WTC11 (cell line): ENCODE measurements around the gene ABL1. TPM values are rescaled to one million over a fixed set of nuclear protein-coding genes. Genes with fewer than 3 reads are reported as not detected.

Experiments used
- ATAC-seq: fragments of 200-7000 bp; cut with Tn5 transposase; 2 replicates; pipeline ENCODE4 v1.10.0; 2021; ENCODE audit warnings: mild to moderate bottlenecking, moderate library complexity
- CTCF ChIA-PET: fragments of 300-600 bp; sonication (Branson Sonifier 250); formaldehyde crosslinking; loops from one replicate; lab custom pipeline; 2021; ENCODE audit warnings: antibody characterized with exemption; lab: Charles Lee
- POLR2A ChIA-PET: fragments of 350-600 bp; sonication (Branson Sonifier 250); formaldehyde crosslinking; loops from one replicate; lab custom pipeline; 2021; ENCODE audit warnings: antibody characterized with exemption; lab: Charles Lee
- DNase-seq: peaks from one replicate; pipeline ENCODE4 v3.0.0; 2021; ENCODE audit warnings: low spot score
- H3K27ac Mint-ChIP-seq: 2 replicates; pipeline ENCODE4 v1.8.0; 2021; ENCODE audit warnings: mixed read lengths
- H3K27me3 Mint-ChIP-seq: 2 replicates; pipeline ENCODE4 v1.8.0; 2021; ENCODE audit warnings: low read depth, mild to moderate bottlenecking, moderate library complexity, mixed read lengths
- H3K36me3 Mint-ChIP-seq: 2 replicates; pipeline ENCODE4 v1.8.0; 2021; ENCODE audit warnings: mixed read lengths
- H3K4me1 Mint-ChIP-seq: 2 replicates; pipeline ENCODE4 v1.8.0; 2022; ENCODE audit warnings: mixed read lengths
- H3K4me3 Mint-ChIP-seq: 2 replicates; pipeline ENCODE4 v1.8.0; 2021; ENCODE audit warnings: mild to moderate bottlenecking, moderate library complexity, mixed read lengths
- H3K9me3 Mint-ChIP-seq: 2 replicates; pipeline ENCODE4 v1.8.0; 2021; ENCODE audit warnings: mixed read lengths
- ETV6 ChIP-seq: sonication (generic); formaldehyde crosslinking; IDR thresholded peaks from 2 replicates; pipeline ENCODE4 v1.8.1; 2022; ENCODE audit warnings: mild to moderate bottlenecking, missing genetic modification reagents
- FOXP1 ChIP-seq: sonication (generic); formaldehyde crosslinking; IDR thresholded peaks from 2 replicates; pipeline ENCODE4 v1.8.0; 2022; ENCODE audit warnings: missing genetic modification reagents, mild to moderate bottlenecking, moderate library complexity, borderline replicate concordance
- GTF2I ChIP-seq: fragments of 250-450 bp; sonication (Bioruptor Pico); conservative IDR thresholded peaks from 2 replicates; pipeline ENCODE4 v1.4.0; 2021; ENCODE audit warnings: mild to moderate bottlenecking
- JAZF1 ChIP-seq: fragments of 250-450 bp; sonication (Bioruptor Pico); IDR thresholded peaks from 2 replicates; pipeline ENCODE4 v1.9.0; 2021; ENCODE audit warnings: moderate library complexity, mild to moderate bottlenecking, inconsistent platforms
- SMAD3 ChIP-seq: sonication (generic); formaldehyde crosslinking; IDR thresholded peaks from 2 replicates; pipeline ENCODE4 v1.8.0; 2022; ENCODE audit warnings: missing genetic modification reagents, mild to moderate bottlenecking, borderline replicate concordance
- SOX15 ChIP-seq: fragments of 250-450 bp; sonication (Bioruptor Pico); IDR thresholded peaks from 2 replicates; pipeline ENCODE4 v1.9.0; 2021; ENCODE audit warnings: mild to moderate bottlenecking
- TCF7 ChIP-seq: sonication (generic); formaldehyde crosslinking; IDR thresholded peaks from 2 replicates; pipeline ENCODE4 v1.8.0; 2022; ENCODE audit warnings: mild to moderate bottlenecking, low read depth, missing genetic modification reagents, moderate library complexity
- TEAD1 ChIP-seq: sonication (generic); formaldehyde crosslinking; IDR thresholded peaks from 2 replicates; pipeline ENCODE4 v1.8.0; 2022; ENCODE audit warnings: mild to moderate bottlenecking, missing genetic modification reagents
- ZNF263 ChIP-seq: sonication (generic); formaldehyde crosslinking; IDR thresholded peaks from 2 replicates; pipeline ENCODE4 v1.8.1; 2022; ENCODE audit warnings: low read depth, mild to moderate bottlenecking, moderate library complexity, missing genetic modification reagents
- ZNF396 ChIP-seq: fragments of 250-450 bp; sonication (Bioruptor Pico); IDR thresholded peaks from 2 replicates; pipeline ENCODE4 v1.8.0; 2021; ENCODE audit warnings: mild to moderate bottlenecking, moderate library complexity, borderline replicate concordance
- ZNF423 ChIP-seq: fragments of 250-450 bp; sonication (Bioruptor Pico); IDR thresholded peaks from 2 replicates; pipeline ENCODE4 v2.1.2; 2022; ENCODE audit warnings: mild to moderate bottlenecking, moderate library complexity
- total RNA-seq: library from RNA; stranded (reverse); gene quantifications from 3 replicates; pipeline ENCODE4 v1.2.3, GENCODE V29; 2021
- TF ChIP-seq, protein P1 (sequence below): sonication (generic); formaldehyde crosslinking; IDR thresholded peaks from 2 replicates; pipeline ENCODE4 v1.8.0; 2022; ENCODE audit warnings: mild to moderate bottlenecking, missing genetic modification reagents
- TF ChIP-seq, protein P2 (sequence below): sonication (generic); formaldehyde crosslinking; IDR thresholded peaks from 2 replicates; pipeline ENCODE4 v1.8.1; 2022; ENCODE audit warnings: mild to moderate bottlenecking, missing genetic modification reagents, moderate library complexity, borderline replicate concordance
- TF ChIP-seq, protein P3 (sequence below): fragments of 250-450 bp; sonication (Bioruptor Pico); IDR thresholded peaks from 2 replicates; pipeline ENCODE4 v2.1.2; 2022; ENCODE audit warnings: mild to moderate bottlenecking, moderate library complexity
- TF ChIP-seq, protein P4 (sequence below): sonication (generic); formaldehyde crosslinking; IDR thresholded peaks from 2 replicates; pipeline ENCODE4 v1.8.1; 2022; ENCODE audit warnings: low read depth, mild to moderate bottlenecking, moderate library complexity, missing genetic modification reagents, borderline replicate concordance
- TF ChIP-seq, protein P5 (sequence below): sonication (generic); formaldehyde crosslinking; IDR thresholded peaks from 2 replicates; pipeline ENCODE4 v1.8.1; 2023; ENCODE audit warnings: mild to moderate bottlenecking, missing genetic modification reagents
- TF ChIP-seq, protein P6 (sequence below): sonication (generic); formaldehyde crosslinking; conservative IDR thresholded peaks from 2 replicates; pipeline ENCODE4 v1.8.1; 2022; ENCODE audit warnings: mild to moderate bottlenecking, missing genetic modification reagents
- TF ChIP-seq, protein P7 (sequence below): fragments of 250-450 bp; sonication (Bioruptor Pico); IDR thresholded peaks from 2 replicates; pipeline ENCODE4 v1.9.0; 2021; ENCODE audit warnings: mild to moderate bottlenecking

The ABL1 gene
- total RNA-seq, 1 experiment from 2014 or later: 104 TPM

DNA sequence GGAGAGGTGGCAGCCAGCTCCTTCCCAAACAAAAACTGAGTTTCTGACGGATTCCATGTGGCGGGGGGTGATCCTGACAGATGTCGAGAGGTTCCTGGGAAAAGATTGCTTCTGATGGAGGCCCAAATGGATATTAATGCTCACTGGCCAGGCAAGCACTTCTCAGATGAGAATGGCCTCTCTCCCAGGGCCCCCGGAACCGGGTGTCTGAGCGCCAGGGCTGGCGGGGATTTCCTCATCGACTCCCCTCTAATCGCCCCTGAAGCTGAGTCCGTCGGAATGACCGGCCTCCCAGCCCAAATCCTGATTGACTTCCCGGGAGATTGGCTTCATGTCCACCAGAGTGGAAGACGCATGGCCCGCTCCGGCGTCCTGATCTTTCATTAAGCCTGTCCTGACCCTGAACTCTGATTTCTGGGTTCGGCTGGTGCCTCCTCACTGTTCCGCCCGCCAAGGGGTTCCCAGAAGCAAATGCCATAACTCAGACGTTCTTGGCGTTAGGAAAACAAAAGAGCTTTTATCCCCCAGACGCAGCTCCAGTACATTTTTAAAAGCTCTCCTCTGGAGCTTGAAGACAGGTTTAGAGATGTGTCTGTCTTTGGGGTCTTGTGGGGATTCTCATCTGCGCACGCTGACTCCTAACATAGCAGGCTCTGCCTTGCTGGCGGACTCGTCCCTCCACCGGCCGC lies 86.4 kb downstream of the ABL1 start (continued):
- TF ChIP-seq, protein P1, sequence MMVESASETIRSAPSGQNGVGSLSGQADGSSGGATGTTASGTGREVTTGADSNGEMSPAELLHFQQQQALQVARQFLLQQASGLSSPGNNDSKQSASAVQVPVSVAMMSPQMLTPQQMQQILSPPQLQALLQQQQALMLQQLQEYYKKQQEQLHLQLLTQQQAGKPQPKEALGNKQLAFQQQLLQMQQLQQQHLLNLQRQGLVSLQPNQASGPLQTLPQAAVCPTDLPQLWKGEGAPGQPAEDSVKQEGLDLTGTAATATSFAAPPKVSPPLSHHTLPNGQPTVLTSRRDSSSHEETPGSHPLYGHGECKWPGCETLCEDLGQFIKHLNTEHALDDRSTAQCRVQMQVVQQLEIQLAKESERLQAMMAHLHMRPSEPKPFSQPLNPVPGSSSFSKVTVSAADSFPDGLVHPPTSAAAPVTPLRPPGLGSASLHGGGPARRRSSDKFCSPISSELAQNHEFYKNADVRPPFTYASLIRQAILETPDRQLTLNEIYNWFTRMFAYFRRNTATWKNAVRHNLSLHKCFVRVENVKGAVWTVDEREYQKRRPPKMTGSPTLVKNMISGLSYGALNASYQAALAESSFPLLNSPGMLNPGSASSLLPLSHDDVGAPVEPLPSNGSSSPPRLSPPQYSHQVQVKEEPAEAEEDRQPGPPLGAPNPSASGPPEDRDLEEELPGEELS (CRISPR knock-in tag): no peak
- no peak for TF ChIP-seq TEAD1 (CRISPR knock-in tag)
- no peak for TF ChIP-seq ZNF263
- no peak for TF ChIP-seq SMAD3 (CRISPR knock-in tag)

DNA sequence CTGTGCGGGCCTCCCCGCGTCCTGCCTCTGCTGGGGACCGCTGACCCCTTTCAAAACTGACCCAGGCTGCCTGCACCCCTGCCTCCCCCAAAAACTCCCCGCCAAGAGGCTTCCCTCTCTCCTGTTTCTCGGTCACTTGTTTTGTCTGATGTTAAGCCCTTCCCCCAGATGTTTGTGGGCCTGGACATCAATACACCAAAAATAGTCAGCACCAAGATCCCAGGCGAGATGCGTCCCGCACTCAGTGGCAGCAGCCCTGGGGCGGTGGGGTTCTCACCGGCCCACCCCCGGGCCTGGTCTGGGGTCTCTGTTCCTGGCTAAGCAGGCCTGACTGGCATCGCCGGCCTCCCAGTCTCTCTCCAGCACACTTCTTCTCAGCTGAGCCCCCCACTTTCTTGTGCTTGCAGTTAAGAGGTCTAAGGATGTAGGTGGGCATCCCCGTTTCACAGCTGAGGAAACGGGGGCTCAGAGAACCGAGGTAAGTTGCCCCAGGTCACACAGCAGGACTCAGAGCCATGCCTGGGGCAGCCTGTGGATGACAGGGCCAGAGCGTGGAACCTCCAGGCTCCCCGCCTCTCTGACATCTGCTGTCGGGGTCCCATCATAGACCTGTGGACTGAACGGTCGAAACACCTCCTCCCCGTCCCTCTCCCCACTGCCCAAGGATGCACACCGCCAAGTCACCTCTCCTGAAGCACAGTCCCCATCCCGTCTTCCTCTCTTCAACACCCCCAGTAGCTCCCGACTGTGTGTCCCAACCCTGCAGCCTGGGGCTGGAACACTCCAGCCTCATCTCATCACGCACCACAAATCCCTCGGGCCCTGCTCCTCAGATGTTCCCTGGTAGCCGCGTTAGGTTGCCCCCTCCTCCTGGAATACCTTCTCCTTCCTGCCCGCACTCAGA lies 87.2 kb downstream of the ABL1 start:
- ATAC-seq (no peak), DNase-seq (no peak)
- POLR2A ChIA-PET: no interaction called here
- no peaks in the 10 kb centered on the region for H3K36me3 Mint-ChIP-seq
- no peak overlapping the region for H3K4me3 Mint-ChIP-seq
- no peak overlapping the region for H3K27ac Mint-ChIP-seq
- H3K9me3 Mint-ChIP-seq: no peaks in the 10 kb centered on the region
- TF ChIP-seq TCF7 (CRISPR knock-in tag) (no peak), SOX15 (CRISPR knock-in tag) (no peak), ZNF396 (CRISPR knock-in tag) (no peak)
- TF ChIP-seq, protein P2, sequence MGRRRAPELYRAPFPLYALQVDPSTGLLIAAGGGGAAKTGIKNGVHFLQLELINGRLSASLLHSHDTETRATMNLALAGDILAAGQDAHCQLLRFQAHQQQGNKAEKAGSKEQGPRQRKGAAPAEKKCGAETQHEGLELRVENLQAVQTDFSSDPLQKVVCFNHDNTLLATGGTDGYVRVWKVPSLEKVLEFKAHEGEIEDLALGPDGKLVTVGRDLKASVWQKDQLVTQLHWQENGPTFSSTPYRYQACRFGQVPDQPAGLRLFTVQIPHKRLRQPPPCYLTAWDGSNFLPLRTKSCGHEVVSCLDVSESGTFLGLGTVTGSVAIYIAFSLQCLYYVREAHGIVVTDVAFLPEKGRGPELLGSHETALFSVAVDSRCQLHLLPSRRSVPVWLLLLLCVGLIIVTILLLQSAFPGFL (CRISPR knock-in tag): no peak
- peaks cover 9% of the 10 kb centered on the region for H3K4me1 Mint-ChIP-seq
- H3K27me3 Mint-ChIP-seq: no peaks in the 10 kb centered on the region
- CTCF ChIA-PET: interaction anchor here (0.9 to 1.9 kb wide), 4 partner anchors 17 to 76 kb away, joined by 3 to 7 read pairs (median 3); partner anchors contain the start of gene FIBCD1

DNA sequence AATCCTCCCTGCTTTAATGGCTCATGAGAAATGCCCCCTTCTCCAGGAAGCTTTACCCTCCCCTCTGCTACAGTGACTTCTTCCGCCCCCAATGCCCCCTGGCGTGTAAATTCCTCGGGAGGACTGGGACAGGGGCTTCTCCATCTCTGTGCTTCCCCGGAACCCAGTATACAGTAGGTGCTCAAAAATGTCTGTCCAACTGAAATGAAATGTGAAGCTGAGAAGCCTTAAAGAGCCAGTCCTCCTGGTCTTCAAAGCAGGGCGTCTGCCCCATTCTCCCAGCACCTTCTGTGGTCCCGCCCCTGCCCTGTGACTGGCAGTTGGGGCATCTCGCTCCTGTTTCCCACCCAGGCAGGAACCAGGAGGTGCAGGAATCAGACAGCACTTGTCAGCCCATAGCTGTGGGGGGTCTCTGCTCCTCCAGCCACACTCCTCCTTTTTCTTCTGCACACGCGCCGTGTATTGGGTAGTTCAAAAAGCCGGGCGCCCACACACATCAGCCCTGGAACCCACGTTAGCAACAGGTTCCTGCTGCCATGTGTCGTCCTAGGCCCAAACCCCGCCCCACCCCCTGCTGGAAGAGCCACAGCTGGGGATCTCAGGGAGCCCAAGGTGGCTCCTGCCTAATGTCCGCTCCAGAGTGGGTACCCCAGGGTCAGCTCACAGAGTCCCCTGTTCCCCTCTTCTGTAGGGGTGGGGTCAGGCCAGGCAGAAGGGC lies 88.0 kb downstream of the ABL1 start:
- Mint-ChIP-seq H3K4me3 (no peak overlapping the region), H3K4me1 (peaks cover 9% of the 10 kb centered on the region), H3K36me3 (no peaks in the 10 kb centered on the region), H3K27me3 (no peaks in the 10 kb centered on the region), H3K9me3 (no peaks in the 10 kb centered on the region), H3K27ac (no peak overlapping the region)
- 0 out of 2 replicates have a peak, but pooled peaks have one; percentile 13 for ATAC-seq
- ChIA-PET CTCF (interaction anchor here (0.9 to 1.9 kb wide), 3 partner anchors 16 to 75 kb away, joined by 3 to 7 read pairs (median 3); partner anchors contain the start of gene FIBCD1), POLR2A (no interaction called here)
- DNase-seq: no peak
- TF ChIP-seq, protein P3, sequence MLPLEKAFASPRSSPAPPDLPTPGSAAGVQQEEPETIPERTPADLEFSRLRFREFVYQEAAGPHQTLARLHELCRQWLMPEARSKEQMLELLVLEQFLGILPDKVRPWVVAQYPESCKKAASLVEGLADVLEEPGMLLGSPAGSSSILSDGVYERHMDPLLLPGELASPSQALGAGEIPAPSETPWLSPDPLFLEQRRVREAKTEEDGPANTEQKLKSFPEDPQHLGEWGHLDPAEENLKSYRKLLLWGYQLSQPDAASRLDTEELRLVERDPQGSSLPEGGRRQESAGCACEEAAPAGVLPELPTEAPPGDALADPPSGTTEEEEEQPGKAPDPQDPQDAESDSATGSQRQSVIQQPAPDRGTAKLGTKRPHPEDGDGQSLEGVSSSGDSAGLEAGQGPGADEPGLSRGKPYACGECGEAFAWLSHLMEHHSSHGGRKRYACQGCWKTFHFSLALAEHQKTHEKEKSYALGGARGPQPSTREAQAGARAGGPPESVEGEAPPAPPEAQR (CRISPR knock-in tag): no peak
- TF ChIP-seq, protein P4, sequence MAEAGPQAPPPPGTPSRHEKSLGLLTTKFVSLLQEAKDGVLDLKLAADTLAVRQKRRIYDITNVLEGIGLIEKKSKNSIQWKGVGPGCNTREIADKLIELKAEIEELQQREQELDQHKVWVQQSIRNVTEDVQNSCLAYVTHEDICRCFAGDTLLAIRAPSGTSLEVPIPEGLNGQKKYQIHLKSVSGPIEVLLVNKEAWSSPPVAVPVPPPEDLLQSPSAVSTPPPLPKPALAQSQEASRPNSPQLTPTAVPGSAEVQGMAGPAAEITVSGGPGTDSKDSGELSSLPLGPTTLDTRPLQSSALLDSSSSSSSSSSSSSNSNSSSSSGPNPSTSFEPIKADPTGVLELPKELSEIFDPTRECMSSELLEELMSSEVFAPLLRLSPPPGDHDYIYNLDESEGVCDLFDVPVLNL (CRISPR knock-in tag): no peak
- TF ChIP-seq, protein P5, sequence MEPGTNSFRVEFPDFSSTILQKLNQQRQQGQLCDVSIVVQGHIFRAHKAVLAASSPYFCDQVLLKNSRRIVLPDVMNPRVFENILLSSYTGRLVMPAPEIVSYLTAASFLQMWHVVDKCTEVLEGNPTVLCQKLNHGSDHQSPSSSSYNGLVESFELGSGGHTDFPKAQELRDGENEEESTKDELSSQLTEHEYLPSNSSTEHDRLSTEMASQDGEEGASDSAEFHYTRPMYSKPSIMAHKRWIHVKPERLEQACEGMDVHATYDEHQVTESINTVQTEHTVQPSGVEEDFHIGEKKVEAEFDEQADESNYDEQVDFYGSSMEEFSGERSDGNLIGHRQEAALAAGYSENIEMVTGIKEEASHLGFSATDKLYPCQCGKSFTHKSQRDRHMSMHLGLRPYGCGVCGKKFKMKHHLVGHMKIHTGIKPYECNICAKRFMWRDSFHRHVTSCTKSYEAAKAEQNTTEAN (CRISPR knock-in tag): no peak
- TF ChIP-seq, protein P6, sequence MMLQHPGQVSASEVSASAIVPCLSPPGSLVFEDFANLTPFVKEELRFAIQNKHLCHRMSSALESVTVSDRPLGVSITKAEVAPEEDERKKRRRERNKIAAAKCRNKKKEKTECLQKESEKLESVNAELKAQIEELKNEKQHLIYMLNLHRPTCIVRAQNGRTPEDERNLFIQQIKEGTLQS (CRISPR knock-in tag): no peak
- TF ChIP-seq ZNF423 (CRISPR knock-in tag) (no peak), GTF2I (CRISPR knock-in tag) (no peak), ETV6 (CRISPR knock-in tag) (no peak), JAZF1 (no peak), TEAD1 (CRISPR knock-in tag) (no peak), FOXP1 (no peak), ZNF263 (no peak), SOX15 (CRISPR knock-in tag) (no peak)
- TF ChIP-seq, protein P7, sequence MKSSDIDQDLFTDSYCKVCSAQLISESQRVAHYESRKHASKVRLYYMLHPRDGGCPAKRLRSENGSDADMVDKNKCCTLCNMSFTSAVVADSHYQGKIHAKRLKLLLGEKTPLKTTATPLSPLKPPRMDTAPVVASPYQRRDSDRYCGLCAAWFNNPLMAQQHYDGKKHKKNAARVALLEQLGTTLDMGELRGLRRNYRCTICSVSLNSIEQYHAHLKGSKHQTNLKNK (CRISPR knock-in tag): no peak
